Left ventricle myocardium inferior (tissue), 1 donor: ENCODE data around the gene RNASEH2A. TPM values are rescaled to one million over a fixed set of nuclear protein-coding genes. Genes with fewer than 3 reads are reported as not detected.
A peak's percentile ranks its signal among the peaks of the same experiment; 100 is the strongest.

Source experiments
- DNase-seq: peaks from one replicate; pipeline ENCODE4 v3.0.0-alpha.2; 2020
- H3K27ac ChIP-seq: fragments of 200-600 bp; replicated peaks from 2 replicates; pipeline ENCODE4 v1.8.0; 2021
- H3K27me3 ChIP-seq: fragments of 200-600 bp; 2 replicates; pipeline ENCODE4 v1.8.0; 2021; ENCODE audit warnings: low read depth
- H3K36me3 ChIP-seq: fragments of 200-600 bp; 2 replicates; pipeline ENCODE4 v1.8.0; 2021
- H3K4me1 ChIP-seq: fragments of 200-600 bp; 2 replicates; pipeline ENCODE4 v1.8.0; 2021
- H3K4me3 ChIP-seq: fragments of 200-600 bp; 2 replicates; pipeline ENCODE4 v1.8.0; 2021; ENCODE audit warnings: mild to moderate bottlenecking, moderate library complexity
- H3K9me3 ChIP-seq: fragments of 200-600 bp; replicated peaks from 2 replicates; pipeline ENCODE4 v1.8.0; 2021
- CTCF ChIP-seq: fragments of 200-600 bp; IDR thresholded peaks from 2 replicates; pipeline ENCODE4 v1.8.0; 2021; ENCODE audit warnings: antibody characterized with exemption, mild to moderate bottlenecking, borderline replicate concordance
- intact Hi-C: fragments of 100-400 bp; cut with micrococcal nuclease; formaldehyde crosslinking; loops from one replicate; pipeline ENCODE4 v1.11.0; 2022
- total RNA-seq: library from RNA; stranded (reverse); fragmentation: NEBNext Ultra II Directional; extraction: Animal tissue kit (Norgen Biotek cat#: 25700); gene quantifications from one replicate; pipeline ENCODE4 v1.2.1, GENCODE V29; 2021
- donor health status: DM: no; HTN: yes; CAD: no; lungs with severe emphysema.

The RNASEH2A gene
- total RNA-seq, 1 donor from 2014 or later = 2.5 TPM

- H3K9me3 ChIP-seq = no peaks in the 10 kb centered on the region
- peak overlapping the region; percentile 76 for H3K4me3 ChIP-seq
- H3K27ac ChIP-seq = peak overlapping the region; percentile 96
- H3K4me1 ChIP-seq = peaks cover 77% of the 10 kb centered on the region
- DNase-seq = peak; percentile 75
- no peaks in the 10 kb centered on the region for H3K27me3 ChIP-seq
- intact Hi-C loops = no loop called here
- peaks cover 5% of the 10 kb centered on the region for H3K36me3 ChIP-seq
- no peak for TF ChIP-seq CTCF
These were observed 14.1 kb upstream of the RNASEH2A start for GRCh38 chr19:12792051-12792852.

GRCh38 chr19:12792853-12793289, 13.5 kb upstream of the RNASEH2A start:
- DNase-seq = no peak
- Histone ChIP-seq H3K27ac (peak overlapping the region; percentile 96), H3K4me1 (peaks cover 71% of the 10 kb centered on the region), H3K9me3 (no peaks in the 10 kb centered on the region), H3K36me3 (peaks cover 11% of the 10 kb centered on the region), H3K4me3 (peak overlapping the region; percentile 76), H3K27me3 (no peaks in the 10 kb centered on the region)
- no peak for TF ChIP-seq CTCF
- intact Hi-C loops = no loop called here

- Histone ChIP-seq H3K27me3 (no peaks in the 10 kb centered on the region), H3K36me3 (peaks cover 18% of the 10 kb centered on the region), H3K9me3 (no peaks in the 10 kb centered on the region), H3K4me1 (peaks cover 65% of the 10 kb centered on the region), H3K27ac (peak overlapping the region; percentile 96), H3K4me3 (peak overlapping the region; percentile 76)
- intact Hi-C loops = no loop called here
- TF ChIP-seq CTCF = no peak
- peak; percentile 93 for DNase-seq
These were observed 12.8 kb upstream of the RNASEH2A start for GRCh38 chr19:12793290-12794195.

GRCh38 chr19:12794196-12794941, 12.0 kb upstream of the RNASEH2A start:
- DNase-seq = no peak
- H3K27ac ChIP-seq = peak overlapping the region; percentile 96
- peaks cover 26% of the 10 kb centered on the region for H3K36me3 ChIP-seq
- H3K4me1 ChIP-seq = peaks cover 56% of the 10 kb centered on the region
- H3K4me3 ChIP-seq = peak overlapping the region; percentile 76
- H3K27me3 ChIP-seq = no peaks in the 10 kb centered on the region
- TF ChIP-seq CTCF = no peak
- intact Hi-C loops = no loop called here
- no peaks in the 10 kb centered on the region for H3K9me3 ChIP-seq

GRCh38 chr19:12794971-12795381, 11.4 kb upstream of the RNASEH2A start:
- Histone ChIP-seq H3K36me3 (peaks cover 32% of the 10 kb centered on the region), H3K27ac (peak overlapping the region; percentile 96), H3K4me3 (no peak overlapping the region), H3K9me3 (no peaks in the 10 kb centered on the region), H3K4me1 (peaks cover 57% of the 10 kb centered on the region), H3K27me3 (no peaks in the 10 kb centered on the region)
- TF ChIP-seq CTCF = no peak
- DNase-seq = no peak
- intact Hi-C loops = no loop called here
